ENCODE data around the gene CKAP2L.

CKAP2L gene

GRCh38 chr2:112764071-112765044, at the start of gene CKAP2L:
TSS of gene CKAP2L (minus strand) at chr2:112764609. CDS start at chr2:112764598, 11 bp downstream.
- Histone ChIP-seq H3K4me2 (ENCODE audit: low read length) (peak within 1 kb of the TSS; percentile 81), H3K4me1 (ENCODE audit: low read length) (peaks cover 18% of the 10 kb centered on the region), H3K27ac (ENCODE audit: low read length) (peak within 1 kb of the TSS; percentile 61), H3K36me3 (replicated peaks; ENCODE audit: low read depth, low read length) (peaks cover 15% of the 10 kb centered on the region), H3K27me3 (ENCODE audit: low read depth, low read length) (no peaks in the 10 kb centered on the region), H3K9ac (ENCODE audit: low read length) (peak within 1 kb of the TSS; percentile 90), H3K79me2 (ENCODE audit: low read length) (peaks cover 25% of the 10 kb centered on the region), H3K9me3 (ENCODE audit: insufficient read depth, low read length) (peaks cover 11% of the 10 kb centered on the region; the same call in 1 of the 2 replicates), H3K4me3 (ENCODE audit: low read length) (peak within 1 kb of the TSS; percentile 93), H4K20me1 (ENCODE audit: insufficient read depth, low read length) (no peaks in the 10 kb centered on the region), H2AFZ (ENCODE audit: low read depth, low read length) (peak within 1 kb of the TSS; percentile 81)
- no peak for TF ChIP-seq CTCF (IDR thresholded peaks at IDR 0.05; ENCODE audit: low read depth, low read length)
- TF ChIP-seq EZH2phosphoT487 (IDR thresholded peaks at IDR 0.05; ENCODE audit: low read depth): no peak

- H4K20me1 ChIP-seq (ENCODE audit: insufficient read depth, low read length): no peaks in the 10 kb centered on the region
- peaks cover 21% of the 10 kb centered on the region for H3K4me1 ChIP-seq (ENCODE audit: low read length)
- TF ChIP-seq EZH2phosphoT487 (IDR thresholded peaks at IDR 0.05; ENCODE audit: low read depth) (no peak), CTCF (IDR thresholded peaks at IDR 0.05; ENCODE audit: low read depth, low read length) (no peak)
- H3K4me2 ChIP-seq (ENCODE audit: low read length): peak overlapping the region; percentile 70
- no peaks in the 10 kb centered on the region for H3K27me3 ChIP-seq (ENCODE audit: low read depth, low read length)
- no peaks in the 10 kb centered on the region for H3K79me2 ChIP-seq (ENCODE audit: low read length)
- no peaks in the 10 kb centered on the region for H3K9me3 ChIP-seq (ENCODE audit: insufficient read depth, low read length)
- H3K36me3 ChIP-seq (replicated peaks; ENCODE audit: low read depth, low read length): no peaks in the 10 kb centered on the region
- no peak overlapping the region for H3K4me3 ChIP-seq (ENCODE audit: low read length)
- H2AFZ ChIP-seq (ENCODE audit: low read depth, low read length): no peak overlapping the region
- H3K9ac ChIP-seq (ENCODE audit: low read length): no peak overlapping the region
- H3K27ac ChIP-seq (ENCODE audit: low read length): no peak overlapping the region
Observed at GRCh38 chr2:112813280-112813966, 49.0 kb upstream of the CKAP2L start.

GRCh38 chr2:112812318-112813267, 48.2 kb upstream of the CKAP2L start:
- no peaks in the 10 kb centered on the region for H3K36me3 ChIP-seq (replicated peaks; ENCODE audit: low read depth, low read length)
- H3K4me1 ChIP-seq (ENCODE audit: low read length): peaks cover 21% of the 10 kb centered on the region
- H2AFZ ChIP-seq (ENCODE audit: low read depth, low read length): peak overlapping the region; percentile 62; the same call in 1 of the 2 replicates
- peak overlapping the region; percentile 24; the same call in 1 of the 2 replicates for H3K27ac ChIP-seq (ENCODE audit: low read length)
- peak overlapping the region; percentile 31 for H3K4me3 ChIP-seq (ENCODE audit: low read length)
- peak overlapping the region; percentile 33; the same call in 1 of the 2 replicates for H3K9ac ChIP-seq (ENCODE audit: low read length)
- no peaks in the 10 kb centered on the region for H3K27me3 ChIP-seq (ENCODE audit: low read depth, low read length)
- H4K20me1 ChIP-seq (ENCODE audit: insufficient read depth, low read length): no peaks in the 10 kb centered on the region
- H3K4me2 ChIP-seq (ENCODE audit: low read length): peak overlapping the region; percentile 70
- no peak for TF ChIP-seq CTCF (IDR thresholded peaks at IDR 0.05; ENCODE audit: low read depth, low read length)
- TF ChIP-seq EZH2phosphoT487 (IDR thresholded peaks at IDR 0.05; ENCODE audit: low read depth): no peak
- H3K9me3 ChIP-seq (ENCODE audit: insufficient read depth, low read length): peaks cover under 1% of the 10 kb centered on the region; the same call in 1 of the 2 replicates
- no peaks in the 10 kb centered on the region for H3K79me2 ChIP-seq (ENCODE audit: low read length)

Measured in OCI-LY3 (cell line).